WERI-Rb-1 (cell line): ENCODE results near the gene GAL3ST2.
A peak's percentile ranks its signal among the peaks of the same experiment; 100 is the strongest.

Experiments
- DNase-seq: peaks from one replicate; pipeline ENCODE4 v3.0.0-alpha.2; 2020
- H3K27ac ChIP-seq: fragments of 250-450 bp; sonication (Bioruptor Pico); 2 replicates; pipeline ENCODE4 v1.5.1; 2020; ENCODE audit warnings: mild to moderate bottlenecking, moderate library complexity
- H3K27me3 ChIP-seq: fragments of 250-450 bp; sonication (Bioruptor Pico); 2 replicates; pipeline ENCODE4 v1.5.1; 2021; ENCODE audit warnings: mild to moderate bottlenecking, low read depth, moderate library complexity; ENCODE audit not compliant: insufficient read depth, severe bottlenecking
- H3K36me3 ChIP-seq: fragments of 250-450 bp; sonication (Bioruptor Pico); 2 replicates; pipeline ENCODE4 v1.5.1; 2020; ENCODE audit warnings: mild to moderate bottlenecking, moderate library complexity
- H3K4me3 ChIP-seq: 2 replicates; pipeline ENCODE4 v1.5.1; 2011; ENCODE audit warnings: low read depth, mild to moderate bottlenecking, control low read depth, low read length
- H3K9me3 ChIP-seq: fragments of 250-450 bp; sonication (Bioruptor Pico); 2 replicates; pipeline ENCODE4 v1.5.1; 2021; ENCODE audit warnings: mild to moderate bottlenecking, moderate library complexity; ENCODE audit not compliant: severe bottlenecking
- CTCF ChIP-seq: IDR thresholded peaks from 2 replicates; pipeline ENCODE4 v1.5.1; 2011; ENCODE audit warnings: low read depth, mild to moderate bottlenecking, control low read depth, inconsistent platforms, low read length

The GAL3ST2 gene

DNA sequence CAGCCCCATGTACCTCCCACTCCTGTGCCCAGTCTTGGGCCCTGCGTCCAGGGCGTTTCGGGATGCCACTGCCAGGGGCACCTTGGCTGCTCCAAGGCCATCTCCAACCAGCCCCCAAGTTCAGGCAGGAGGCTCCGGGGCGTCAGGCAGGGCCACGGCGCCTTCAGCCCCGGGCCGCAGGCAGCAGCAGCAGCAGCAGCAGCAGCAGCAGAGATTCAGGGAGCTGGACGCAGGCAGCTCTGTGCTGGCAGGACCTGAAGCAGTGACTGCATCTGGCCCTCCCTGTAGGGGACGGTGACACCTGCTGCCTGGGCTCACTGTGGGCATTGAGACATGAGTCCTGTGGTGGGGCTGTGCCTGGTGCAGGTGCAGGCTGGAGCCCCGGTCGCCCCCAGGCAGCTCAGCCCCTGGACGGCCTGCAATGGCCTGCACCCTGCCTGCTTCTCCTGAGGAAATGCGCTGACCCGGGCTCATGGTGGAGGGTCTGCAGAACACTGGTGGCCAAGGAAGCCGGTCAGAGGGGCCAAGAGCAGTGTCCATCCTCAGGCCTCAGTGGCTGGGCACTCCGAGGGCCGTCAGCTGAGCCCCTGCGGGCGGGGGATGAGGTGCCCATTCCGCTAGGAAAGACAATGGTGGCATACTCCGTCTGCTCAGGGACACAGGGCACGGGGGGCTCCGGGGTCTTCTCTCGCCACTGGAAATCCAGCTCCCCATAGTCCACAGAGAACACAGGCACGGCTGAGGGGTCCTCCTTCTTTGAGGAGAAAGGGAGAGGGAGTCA is 74.1 kb downstream of the GAL3ST2 start:
- Histone ChIP-seq H3K27me3 (no peaks in the 10 kb centered on the region), H3K4me3 (no peak overlapping the region), H3K27ac (no peak overlapping the region), H3K36me3 (no peaks in the 10 kb centered on the region), H3K9me3 (no peaks in the 10 kb centered on the region)
- TF ChIP-seq CTCF, result peak; percentile 9; the same call in 1 of the 2 replicates
- no peak for DNase-seq

DNA sequence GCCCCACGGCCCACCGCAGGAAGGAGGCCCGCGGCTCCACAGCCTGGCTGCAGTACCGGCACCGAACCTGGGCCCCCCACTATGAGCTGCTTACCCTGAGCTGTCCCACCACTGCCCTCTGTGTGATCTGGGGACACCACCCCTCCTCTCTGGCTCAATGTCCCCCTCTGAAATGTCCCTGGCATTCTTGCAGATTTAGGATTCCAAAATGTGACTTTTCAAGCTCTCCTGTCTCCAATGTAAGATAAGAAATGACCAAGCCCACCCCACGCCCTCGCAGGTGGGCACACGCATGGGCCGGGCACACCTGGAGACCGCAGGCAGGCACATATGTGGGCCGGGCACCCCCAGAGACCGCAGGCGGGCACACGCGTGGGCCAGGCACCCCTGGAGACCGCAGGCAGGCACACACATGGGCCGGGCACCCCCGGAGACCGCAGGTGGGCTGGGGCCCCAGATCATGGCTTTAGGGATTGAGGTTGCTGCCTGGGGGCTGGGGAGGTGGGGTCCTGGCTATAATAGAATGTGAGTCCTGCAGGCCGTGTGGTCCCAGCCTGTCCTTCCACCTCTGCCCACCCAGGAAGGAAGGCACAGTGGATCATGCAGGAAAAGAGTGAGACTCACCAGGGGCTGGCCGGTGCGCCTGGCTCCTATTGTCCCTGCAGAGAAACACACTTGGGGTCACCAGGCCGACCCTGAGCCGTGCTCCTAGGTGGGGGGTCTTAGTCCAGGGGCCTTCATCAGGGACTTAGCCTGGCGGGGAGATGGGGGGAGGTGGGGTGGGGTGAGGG is 74.9 kb downstream of the GAL3ST2 start:
- Histone ChIP-seq H3K9me3 (no peaks in the 10 kb centered on the region), H3K36me3 (no peaks in the 10 kb centered on the region), H3K27ac (no peak overlapping the region), H3K4me3 (no peak overlapping the region), H3K27me3 (no peaks in the 10 kb centered on the region)
- TF ChIP-seq CTCF, result no peak
- no peak for DNase-seq

- TF ChIP-seq CTCF, result no peak
- no peaks in the 10 kb centered on the region for H3K9me3 ChIP-seq
- H3K27ac ChIP-seq, result no peak overlapping the region
- no peak for DNase-seq
- H3K27me3 ChIP-seq, result no peaks in the 10 kb centered on the region
- no peaks in the 10 kb centered on the region for H3K36me3 ChIP-seq
- H3K4me3 ChIP-seq, result no peak overlapping the region
These were observed 75.7 kb downstream of the GAL3ST2 start for GRCh38 chr2:241852116-241852980.

DNA sequence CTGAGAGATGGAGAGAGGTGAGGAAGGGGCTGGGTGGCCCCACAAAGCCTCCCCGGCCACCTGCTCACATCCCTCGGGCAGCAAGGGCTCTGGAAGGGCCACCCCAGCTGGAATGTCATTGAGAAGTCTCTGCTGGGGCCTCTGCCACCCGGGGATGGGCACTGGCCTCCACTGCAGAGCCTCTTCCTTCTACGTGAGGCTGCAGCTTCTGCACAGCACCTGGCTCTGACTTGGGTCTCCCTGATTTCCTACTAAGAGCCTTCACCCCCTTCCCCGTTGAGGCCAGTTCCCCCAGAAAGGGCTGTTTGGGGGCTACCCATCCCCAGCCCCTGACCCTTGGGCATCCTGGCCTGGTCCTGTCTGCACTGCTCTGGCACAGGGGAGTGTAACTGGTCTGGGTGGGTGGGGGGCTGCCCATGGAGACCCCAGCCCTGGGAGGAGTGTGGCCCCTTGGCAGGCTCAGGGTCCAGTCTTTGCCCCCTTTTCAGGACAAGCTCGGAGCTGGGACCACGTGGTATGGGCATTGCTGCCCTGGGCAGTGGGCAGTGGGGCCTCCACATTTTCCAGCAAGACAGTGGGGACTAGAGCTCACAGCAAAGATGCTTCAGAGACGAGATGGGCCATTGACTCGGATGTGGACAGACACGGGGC is 76.5 kb downstream of the GAL3ST2 start:
- Histone ChIP-seq H3K27me3 (no peaks in the 10 kb centered on the region), H3K36me3 (no peaks in the 10 kb centered on the region), H3K4me3 (no peak overlapping the region), H3K27ac (no peak overlapping the region), H3K9me3 (no peaks in the 10 kb centered on the region)
- DNase-seq, result no peak
- no peak for TF ChIP-seq CTCF
